K562 (cell line): ENCODE measurements around the gene GFRA1. TPM values are rescaled to one million over a fixed set of nuclear protein-coding genes. Genes with fewer than 3 reads are reported as not detected.

ENCODE experiments used
- ATAC-seq: fragments of 200-7000 bp; cut with Tn5 transposase; 3 replicates; pipeline ENCODE4 v1.9.1; 2020; ENCODE audit warnings: moderate library complexity
- BruUV-seq: library from RNA; stranded (reverse); fragments of 400-500 nt; replicated peaks from 2 replicates; lab custom pipeline; 2021; lab: Mats Ljungman, UMichigan
- CTCF ChIA-PET: fragments of 300-600 bp; formaldehyde crosslinking; extraction: SDS; loops from one replicate; lab custom pipeline; 2021; ENCODE audit warnings: low intra/inter-chr PET ratio; lab: Yijun Ruan, JAX
- POLR2A ChIA-PET: fragments of 300-600, 350-650 bp; sonication (Branson Sonifier 250); formaldehyde crosslinking; extraction: SDS; loops from one replicate; lab custom pipeline; 2021; ENCODE audit warnings: antibody characterized with exemption, inconsistent platforms; lab: Yijun Ruan, JAX
- DNase-seq, 4 experiments: peaks; one replicate each; pipeline versions ENCODE4 v3.0.0 to v3.0.0-alpha.2; 2011 to 2018; ENCODE audit warnings: low spot score in 3 of 4, mixed read lengths in 3 of 4; ENCODE audit errors: extremely low read depth in 1 of 4
- FAIRE-seq: peaks from 2 replicates; lab custom pipeline; 2011; peaks lifted over from hg19 to GRCh38; lab: Jason Lieb, UNC
- H2AFZ ChIP-seq: 2 replicates; pipeline ENCODE4 v1.6.0; 2011; ENCODE audit warnings: low read depth, low read length, control low read depth, inconsistent platforms
- H3K27ac ChIP-seq: fragments of 200-600 bp; 3 replicates; pipeline ENCODE4 v1.8.0; 2011; ENCODE audit warnings: low read depth, mild to moderate bottlenecking, control low read depth, inconsistent platforms, low read length, moderate library complexity, mixed read lengths; ENCODE audit errors: extremely low read depth
- H3K27me3 ChIP-seq, 2 experiments: fragments of 300-600 bp in 1 of 2; 2 replicates in 1 of 2; 3 replicates in 1 of 2; pipeline versions ENCODE4 v1.6.0 to v1.8.0; 2011; ENCODE audit warnings: inconsistent platforms in 2 of 2, low read length in 2 of 2, mild to moderate bottlenecking in 1 of 2, mixed read lengths in 1 of 2, moderate library complexity in 1 of 2; ENCODE audit not compliant: control insufficient read depth in 2 of 2, insufficient read depth in 2 of 2
- H3K36me3 ChIP-seq: fragments of 300-600 bp; 3 replicates; pipeline ENCODE4 v1.8.0; 2011; ENCODE audit warnings: mild to moderate bottlenecking, low read length, inconsistent platforms; ENCODE audit not compliant: control insufficient read depth, insufficient read depth
- H3K4me1 ChIP-seq, 2 experiments: fragments of 200-600 bp in 1 of 2; replicated peaks in 1 of 2; 2 replicates in 1 of 2; 3 replicates in 1 of 2; pipeline versions ENCODE4 v1.5.1 to v1.8.0; 2011; ENCODE audit warnings: inconsistent platforms in 2 of 2, low read length in 2 of 2, mild to moderate bottlenecking in 1 of 2, mixed read lengths in 1 of 2, moderate library complexity in 1 of 2; ENCODE audit not compliant: control insufficient read depth in 2 of 2, insufficient read depth in 2 of 2
- H3K4me2 ChIP-seq: 2 replicates; pipeline ENCODE4 v1.6.1; 2011; ENCODE audit warnings: low read length, control low read depth, inconsistent platforms, mixed read lengths; ENCODE audit not compliant: insufficient read depth
- H3K4me3 ChIP-seq: fragments of 200-600 bp; sonication (generic), shearing (Covaris generic); 2 replicates; pipeline ENCODE4 v1.5.1; 2016; ENCODE audit warnings: control low read depth, inconsistent platforms
- H3K79me2 ChIP-seq: fragments of 200-600 bp; 3 replicates; pipeline ENCODE4 v1.8.0; 2011; ENCODE audit warnings: low read length, inconsistent platforms; ENCODE audit not compliant: control insufficient read depth, insufficient read depth
- H3K9ac ChIP-seq, 2 experiments: 2 replicates each; pipeline versions ENCODE4 v1.6.0 to v1.6.1; 2011; ENCODE audit warnings: low read depth in 2 of 2, low read length in 2 of 2, control low read depth in 1 of 2, inconsistent platforms in 1 of 2, mild to moderate bottlenecking in 1 of 2, mixed read lengths in 1 of 2; ENCODE audit not compliant: insufficient read depth in 1 of 2
- H3K9me1 ChIP-seq: one replicate; pipeline ENCODE4 v1.6.0; 2011; ENCODE audit warnings: inconsistent platforms, mild to moderate bottlenecking, low read length, moderate library complexity; ENCODE audit not compliant: control insufficient read depth, insufficient read depth
- H3K9me3 ChIP-seq: replicated peaks from 2 replicates; pipeline ENCODE4 v1.5.1; 2011; ENCODE audit warnings: low read depth, low read length, inconsistent platforms; ENCODE audit not compliant: control insufficient read depth, insufficient read depth
- H4K20me1 ChIP-seq: replicated peaks from 2 replicates; pipeline ENCODE4 v1.6.1; 2011; ENCODE audit warnings: low read length, inconsistent platforms, mixed read lengths; ENCODE audit not compliant: control insufficient read depth, insufficient read depth
- ARID2 ChIP-seq: fragments of 450-650 bp; IDR thresholded peaks from 2 replicates; pipeline ENCODE4 v1.6.1; 2017; ENCODE audit warnings: antibody characterized with exemption, mild to moderate bottlenecking
- CHD7 ChIP-seq: fragments of 200-600 bp; sonication (generic); IDR thresholded peaks from one replicate; pipeline ENCODE4 v1.6.1; 2012; ENCODE audit warnings: mild to moderate bottlenecking, low read depth, low read length, inconsistent platforms
- E2F5 ChIP-seq: sonication (generic); formaldehyde crosslinking; IDR thresholded peaks from 2 replicates; pipeline ENCODE4 v1.8.0; 2022; ENCODE audit warnings: mild to moderate bottlenecking, missing genetic modification reagents
- KAT8 ChIP-seq: fragments of 450-650 bp; IDR thresholded peaks from 2 replicates; pipeline ENCODE4 v1.6.1; 2016; ENCODE audit warnings: low read depth, mild to moderate bottlenecking
- MAFG ChIP-seq: fragments of 450-650 bp; conservative IDR thresholded peaks from 2 replicates; pipeline ENCODE4 v1.6.1; 2016; ENCODE audit warnings: missing genetic modification characterization, missing compliant biosample characterization
- MAFK ChIP-seq: IDR thresholded peaks from 2 replicates; pipeline ENCODE4 v1.6.1; 2011; ENCODE audit warnings: low read length, improper control_type of control experiment
- NR3C1 ChIP-seq: sonication (generic); formaldehyde crosslinking; IDR thresholded peaks from 2 replicates; pipeline ENCODE4 v1.8.1; 2022; ENCODE audit warnings: missing genetic modification reagents
- SMARCA5 ChIP-seq: fragments of 450-650 bp; IDR thresholded peaks from 2 replicates; pipeline ENCODE4 v1.6.1; 2016
- STAT5B ChIP-seq: fragments of 250-450 bp; sonication (Bioruptor Pico); IDR thresholded peaks from 2 replicates; pipeline ENCODE4 v1.8.0; 2021; ENCODE audit warnings: mild to moderate bottlenecking, inconsistent platforms
- TEAD2 ChIP-seq: fragments of 450-650 bp; IDR thresholded peaks from 2 replicates; pipeline ENCODE4 v1.6.1; 2016; ENCODE audit warnings: missing genetic modification characterization, control low read depth, missing compliant biosample characterization
- TRIM24 ChIP-seq, 2 experiments: fragments of 450-650 bp; IDR thresholded peaks; 2 replicates each; pipeline ENCODE4 v1.6.1; 2016
- WGBS: fragments of 100-300 bp; shearing (Covaris generic); methylation state at CpG from one replicate; pipeline ENCODE4 v1.1.6; 2016; ENCODE audit warnings: low coverage, mixed read lengths; ENCODE audit not compliant: insufficient coverage; ENCODE audit errors: missing lambda C conversion rate; 5-methylcytosine and 5-hydroxymethylcytosine counted together
- in situ Hi-C: fragments of 300-500 bp; cut with MboI; formaldehyde crosslinking; loops from 4 replicates; pipeline ENCODE4 v1.15.0; 2018; ENCODE audit warnings: inconsistent platforms, mixed read lengths
- intact Hi-C: fragments of 100-400 bp; cut with micrococcal nuclease; formaldehyde crosslinking; loops from 2 replicates; pipeline ENCODE4 v1.14.2; 2022
- polyA plus RNA-seq, 8 experiments: library from polyadenylated mRNA; depleted of rRNA in 4 of 8; stranded (reverse) in 5 of 8; unstranded in 3 of 8; fragments of >200 nt; fragmentation: Nextera tagmentation in 2 of 8; fragmentation: Illumina TruSeq in 1 of 8; extraction: Ambion mirVana in 2 of 8; extraction: Trizol in 1 of 8; gene quantifications; 2 replicates each; pipeline versions ENCODE4 v1.2.1 to v1.2.3, GENCODE V29; 2011 to 2014; ENCODE audit warnings: inconsistent platforms in 1 of 8, missing spikeins in 1 of 8
- total RNA-seq, 7 experiments: library from RNA; depleted of rRNA in 6 of 7; stranded (reverse); fragments of >200 nt in 6 of 7; fragmentation: Illumina TruSeq in 2 of 7; extraction: Trizol in 2 of 7; gene quantifications; 2 replicates each; pipeline versions ENCODE4 v1.2.1 to v1.2.3, GENCODE V29; 2011 to 2021; ENCODE audit warnings: low replicate concordance in 1 of 7

GFRA1 gene
- total and polyA plus RNA-seq, 9 of the 15 experiments (the other 6 are each of a cell fraction or from before 2014, with no cell fraction given): 0.04 TPM; not detected in 8

GRCh38 chr10:116063107-116063506 is 209.9 kb downstream of the GFRA1 start:
- FAIRE-seq (no peak), ATAC-seq (no peak), DNase-seq (no peak)
- no peaks in the 10 kb centered on the region for H3K27me3 ChIP-seq
- no peaks in the 10 kb centered on the region for H3K4me1 ChIP-seq
- WGBS: 0% methylated on average over 4 of the region's 4 CpGs
- intact Hi-C loops: no loop called here
- no peak overlapping the region for H3K4me2 ChIP-seq
- ChIA-PET CTCF (no interaction called here), POLR2A (interaction anchor here (0.6 kb wide), 2 partner anchors 84 to 198 kb away, joined by 3 read pairs; no protein-coding TSS in a partner anchor)
- no peaks in the 10 kb centered on the region for H3K36me3 ChIP-seq
- H3K79me2 ChIP-seq: no peaks in the 10 kb centered on the region
- H3K9me1 ChIP-seq: no peaks in the 10 kb centered on the region
- H4K20me1 ChIP-seq: no peaks in the 10 kb centered on the region
- H3K9me3 ChIP-seq: no peaks in the 10 kb centered on the region
- H3K4me3 ChIP-seq: no peak overlapping the region
- H3K27ac ChIP-seq: no peak overlapping the region
- BruUV-seq: no TSS peak
- H2AFZ ChIP-seq: no peak overlapping the region
- H3K9ac ChIP-seq: no peak overlapping the region
- in situ Hi-C loops: no loop called here
- TF ChIP-seq STAT5B: no peak
- TF ChIP-seq NR3C1: no peak
- no peak for TF ChIP-seq SMARCA5
- TF ChIP-seq CHD7: no peak
- no peak for TF ChIP-seq MAFK
- TF ChIP-seq TEAD2 (tag): no peak
- TF ChIP-seq E2F5 (CRISPR knock-in tag): no peak
- TF ChIP-seq MAFG (tag): no peak
- TF ChIP-seq KAT8: no peak
- TF ChIP-seq TRIM24 (IDR thresholded peaks at IDR 0.05): no peak
- TF ChIP-seq ARID2: no peak
